ENCODE data around the gene NR1H4. TPM values are rescaled to one million over a fixed set of nuclear protein-coding genes. Genes with fewer than 3 reads are reported as not detected.

The NR1H4 gene
- total and polyA plus RNA-seq, 2 of the 13 experiments (the other 11 are each of a cell fraction or from before 2014, with no cell fraction given) = 27.3 to 114 TPM

DNA sequence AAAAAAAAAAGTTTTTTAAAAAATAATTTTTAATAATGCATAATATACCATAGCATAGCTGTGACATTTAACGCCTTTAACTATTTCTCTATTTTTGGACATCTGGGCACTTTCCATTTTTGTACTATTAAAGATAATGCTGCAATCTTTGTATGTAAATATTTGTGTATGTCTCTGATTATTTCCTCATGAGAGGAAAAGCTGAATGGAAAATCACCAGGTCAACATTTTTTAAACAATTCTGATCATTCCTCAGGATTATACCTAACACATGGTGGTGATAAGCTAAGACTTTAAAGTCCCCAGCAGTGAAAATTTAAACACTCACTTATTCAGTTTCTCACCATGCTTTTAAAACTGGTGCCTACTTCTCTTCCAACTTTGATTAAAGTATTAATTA, 31.3 kb upstream of the NR1H4 start (continued):
- TF ChIP-seq ZNF589 (CRISPR knock-in tag; conservative IDR thresholded peaks at IDR 0.05) (no peak), GFI1 (CRISPR knock-in tag; IDR thresholded peaks at IDR 0.05; ENCODE audit: borderline replicate concordance) (peak; percentile 43; the same call in 1 of the 2 replicates), CEBPB (IDR thresholded peaks at IDR 0.05; ENCODE audit: borderline replicate concordance, low read depth, low read length) (peak; percentile 48; the same call in 1 of the 2 replicates), SOX13 (IDR thresholded peaks at IDR 0.05) (no peak), SOX13 (CRISPR knock-in tag; conservative IDR thresholded peaks at IDR 0.05 in 1 of 2, IDR thresholded peaks at IDR 0.05 in 1 of 2) (peak in 1 of 2 experiments; percentile 61; a peak in 2 of 4 replicates), NCOA2 (CRISPR knock-in tag; IDR thresholded peaks at IDR 0.05) (peak; percentile 69), MAFK (conservative IDR thresholded peaks at IDR 0.05 in 1 of 2, IDR thresholded peaks at IDR 0.05 in 1 of 2; ENCODE audit: low read length in 2 of 2) (peak; percentile 26 to 51; a peak in 2 of 4 replicates), ZNF44 (CRISPR knock-in tag; IDR thresholded peaks at IDR 0.05) (no peak), ZNF609 (CRISPR knock-in tag; IDR thresholded peaks at IDR 0.05; ENCODE audit: borderline replicate concordance) (no peak), ISL2 (CRISPR knock-in tag; IDR thresholded peaks at IDR 0.05) (peak; percentile 51; the same call in 1 of the 2 replicates)
- TF ChIP-seq, protein P1, sequence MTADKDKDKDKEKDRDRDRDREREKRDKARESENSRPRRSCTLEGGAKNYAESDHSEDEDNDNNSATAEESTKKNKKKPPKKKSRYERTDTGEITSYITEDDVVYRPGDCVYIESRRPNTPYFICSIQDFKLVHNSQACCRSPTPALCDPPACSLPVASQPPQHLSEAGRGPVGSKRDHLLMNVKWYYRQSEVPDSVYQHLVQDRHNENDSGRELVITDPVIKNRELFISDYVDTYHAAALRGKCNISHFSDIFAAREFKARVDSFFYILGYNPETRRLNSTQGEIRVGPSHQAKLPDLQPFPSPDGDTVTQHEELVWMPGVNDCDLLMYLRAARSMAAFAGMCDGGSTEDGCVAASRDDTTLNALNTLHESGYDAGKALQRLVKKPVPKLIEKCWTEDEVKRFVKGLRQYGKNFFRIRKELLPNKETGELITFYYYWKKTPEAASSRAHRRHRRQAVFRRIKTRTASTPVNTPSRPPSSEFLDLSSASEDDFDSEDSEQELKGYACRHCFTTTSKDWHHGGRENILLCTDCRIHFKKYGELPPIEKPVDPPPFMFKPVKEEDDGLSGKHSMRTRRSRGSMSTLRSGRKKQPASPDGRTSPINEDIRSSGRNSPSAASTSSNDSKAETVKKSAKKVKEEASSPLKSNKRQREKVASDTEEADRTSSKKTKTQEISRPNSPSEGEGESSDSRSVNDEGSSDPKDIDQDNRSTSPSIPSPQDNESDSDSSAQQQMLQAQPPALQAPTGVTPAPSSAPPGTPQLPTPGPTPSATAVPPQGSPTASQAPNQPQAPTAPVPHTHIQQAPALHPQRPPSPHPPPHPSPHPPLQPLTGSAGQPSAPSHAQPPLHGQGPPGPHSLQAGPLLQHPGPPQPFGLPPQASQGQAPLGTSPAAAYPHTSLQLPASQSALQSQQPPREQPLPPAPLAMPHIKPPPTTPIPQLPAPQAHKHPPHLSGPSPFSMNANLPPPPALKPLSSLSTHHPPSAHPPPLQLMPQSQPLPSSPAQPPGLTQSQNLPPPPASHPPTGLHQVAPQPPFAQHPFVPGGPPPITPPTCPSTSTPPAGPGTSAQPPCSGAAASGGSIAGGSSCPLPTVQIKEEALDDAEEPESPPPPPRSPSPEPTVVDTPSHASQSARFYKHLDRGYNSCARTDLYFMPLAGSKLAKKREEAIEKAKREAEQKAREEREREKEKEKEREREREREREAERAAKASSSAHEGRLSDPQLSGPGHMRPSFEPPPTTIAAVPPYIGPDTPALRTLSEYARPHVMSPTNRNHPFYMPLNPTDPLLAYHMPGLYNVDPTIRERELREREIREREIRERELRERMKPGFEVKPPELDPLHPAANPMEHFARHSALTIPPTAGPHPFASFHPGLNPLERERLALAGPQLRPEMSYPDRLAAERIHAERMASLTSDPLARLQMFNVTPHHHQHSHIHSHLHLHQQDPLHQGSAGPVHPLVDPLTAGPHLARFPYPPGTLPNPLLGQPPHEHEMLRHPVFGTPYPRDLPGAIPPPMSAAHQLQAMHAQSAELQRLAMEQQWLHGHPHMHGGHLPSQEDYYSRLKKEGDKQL (CRISPR knock-in tag; IDR thresholded peaks at IDR 0.05; ENCODE audit: low read depth) = 0 out of 2 replicates have a peak, but pooled peaks have one; percentile 25
- TF ChIP-seq, protein P2, sequence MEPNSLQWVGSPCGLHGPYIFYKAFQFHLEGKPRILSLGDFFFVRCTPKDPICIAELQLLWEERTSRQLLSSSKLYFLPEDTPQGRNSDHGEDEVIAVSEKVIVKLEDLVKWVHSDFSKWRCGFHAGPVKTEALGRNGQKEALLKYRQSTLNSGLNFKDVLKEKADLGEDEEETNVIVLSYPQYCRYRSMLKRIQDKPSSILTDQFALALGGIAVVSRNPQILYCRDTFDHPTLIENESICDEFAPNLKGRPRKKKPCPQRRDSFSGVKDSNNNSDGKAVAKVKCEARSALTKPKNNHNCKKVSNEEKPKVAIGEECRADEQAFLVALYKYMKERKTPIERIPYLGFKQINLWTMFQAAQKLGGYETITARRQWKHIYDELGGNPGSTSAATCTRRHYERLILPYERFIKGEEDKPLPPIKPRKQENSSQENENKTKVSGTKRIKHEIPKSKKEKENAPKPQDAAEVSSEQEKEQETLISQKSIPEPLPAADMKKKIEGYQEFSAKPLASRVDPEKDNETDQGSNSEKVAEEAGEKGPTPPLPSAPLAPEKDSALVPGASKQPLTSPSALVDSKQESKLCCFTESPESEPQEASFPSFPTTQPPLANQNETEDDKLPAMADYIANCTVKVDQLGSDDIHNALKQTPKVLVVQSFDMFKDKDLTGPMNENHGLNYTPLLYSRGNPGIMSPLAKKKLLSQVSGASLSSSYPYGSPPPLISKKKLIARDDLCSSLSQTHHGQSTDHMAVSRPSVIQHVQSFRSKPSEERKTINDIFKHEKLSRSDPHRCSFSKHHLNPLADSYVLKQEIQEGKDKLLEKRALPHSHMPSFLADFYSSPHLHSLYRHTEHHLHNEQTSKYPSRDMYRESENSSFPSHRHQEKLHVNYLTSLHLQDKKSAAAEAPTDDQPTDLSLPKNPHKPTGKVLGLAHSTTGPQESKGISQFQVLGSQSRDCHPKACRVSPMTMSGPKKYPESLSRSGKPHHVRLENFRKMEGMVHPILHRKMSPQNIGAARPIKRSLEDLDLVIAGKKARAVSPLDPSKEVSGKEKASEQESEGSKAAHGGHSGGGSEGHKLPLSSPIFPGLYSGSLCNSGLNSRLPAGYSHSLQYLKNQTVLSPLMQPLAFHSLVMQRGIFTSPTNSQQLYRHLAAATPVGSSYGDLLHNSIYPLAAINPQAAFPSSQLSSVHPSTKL (CRISPR knock-in tag; IDR thresholded peaks at IDR 0.05) = peak; percentile 37; the same call in 1 of the 2 replicates
- TF ChIP-seq, protein P3, sequence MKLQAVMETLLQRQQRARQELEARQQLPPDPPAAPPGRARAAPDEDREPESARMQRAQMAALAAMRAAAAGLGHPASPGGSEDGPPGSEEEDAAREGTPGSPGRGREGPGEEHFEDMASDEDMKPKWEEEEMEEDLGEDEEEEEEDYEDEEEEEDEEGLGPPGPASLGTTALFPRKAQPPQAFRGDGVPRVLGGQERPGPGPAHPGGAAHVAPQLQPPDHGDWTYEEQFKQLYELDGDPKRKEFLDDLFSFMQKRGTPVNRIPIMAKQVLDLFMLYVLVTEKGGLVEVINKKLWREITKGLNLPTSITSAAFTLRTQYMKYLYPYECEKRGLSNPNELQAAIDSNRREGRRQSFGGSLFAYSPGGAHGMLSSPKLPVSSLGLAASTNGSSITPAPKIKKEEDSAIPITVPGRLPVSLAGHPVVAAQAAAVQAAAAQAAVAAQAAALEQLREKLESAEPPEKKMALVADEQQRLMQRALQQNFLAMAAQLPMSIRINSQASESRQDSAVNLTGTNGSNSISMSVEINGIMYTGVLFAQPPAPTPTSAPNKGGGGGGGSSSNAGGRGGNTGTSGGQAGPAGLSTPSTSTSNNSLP (IDR thresholded peaks at IDR 0.05; ENCODE audit: low read depth, low read length) = 0 out of 2 replicates have a peak, but pooled peaks have one; percentile 35
